ENCODE results near the gene KDM2A. TPM values are rescaled to one million over a fixed set of nuclear protein-coding genes. Genes with fewer than 3 reads are reported as not detected.
"Not testable (repeated sequence)": the region's sequence is repeated elsewhere in the genome, so short reads cannot be mapped to it uniquely, and the experiment has no call there.

KDM2A gene
- total RNA-seq, 4 donors from 2014 or later: 34.8 to 55.0 (median 44.9) TPM

- Histone ChIP-seq H3K36me3 (peaks cover 0 to 12% of the 10 kb centered on the region in 2 donors), H3K27me3 (no peaks in the 10 kb centered on the region), H3K9me3 (no peaks in the 10 kb centered on the region), H3K4me3 (no peak overlapping the region), H3K4me1 (no peaks in the 10 kb centered on the region), H3K27ac (no peak overlapping the region)
- TF ChIP-seq CTCF (IDR thresholded peaks at IDR 0.05 in 4 of 5, conservative IDR thresholded peaks at IDR 0.05 in 1 of 5) (no peak), POLR2A (IDR thresholded peaks at IDR 0.05) (no peak)
- intact Hi-C loops (cut with DNase I; ENCODE audit: low total_unique reads) (no loop called here), in situ Hi-C loops (cut with MboI; ENCODE audit: low sequenced_read_pairs in 4 of 4) (no loop called here)
- ATAC-seq: no peak
- no peak for DNase-seq
Measured at GRCh38 chr11:67197606-67198005, 78.5 kb downstream of the KDM2A start.

- in situ Hi-C loops (cut with MboI; ENCODE audit: low sequenced_read_pairs in 4 of 4); H3K27ac ChIP-seq; H3K27me3 ChIP-seq; ATAC-seq; H3K4me3 ChIP-seq; DNase-seq; H3K9me3 ChIP-seq; H3K4me1 ChIP-seq; intact Hi-C loops (cut with DNase I; ENCODE audit: low total_unique reads): not testable (repeated sequence)
- H3K36me3 ChIP-seq: peaks cover 0 to 12% of the 10 kb centered on the region in 2 donors
Measured at GRCh38 chr11:67198781-67199180, 79.7 kb downstream of the KDM2A start.

GRCh38 chr11:67199751-67200150 is 80.7 kb downstream of the KDM2A start:
- TF ChIP-seq POLR2A (IDR thresholded peaks at IDR 0.05): no peak
- no peak for TF ChIP-seq CTCF (IDR thresholded peaks at IDR 0.05 in 4 of 5, conservative IDR thresholded peaks at IDR 0.05 in 1 of 5)

GRCh38 chr11:67202028-67202427 is 83.0 kb downstream of the KDM2A start:
- peaks cover 0 to 2% of the 10 kb centered on the region in 2 donors for H3K36me3 ChIP-seq
- no peak for DNase-seq
- no peaks in the 10 kb centered on the region for H3K4me1 ChIP-seq
- in situ Hi-C loops (cut with MboI; ENCODE audit: low sequenced_read_pairs in 4 of 4) (no loop called here), intact Hi-C loops (cut with DNase I; ENCODE audit: low total_unique reads) (no loop called here)
- H3K27me3 ChIP-seq: no peaks in the 10 kb centered on the region
- no peak for ATAC-seq
- TF ChIP-seq CTCF (IDR thresholded peaks at IDR 0.05 in 4 of 5, conservative IDR thresholded peaks at IDR 0.05 in 1 of 5): no peak
- no peak for TF ChIP-seq POLR2A (IDR thresholded peaks at IDR 0.05)
- H3K4me3 ChIP-seq: no peak overlapping the region
- no peak overlapping the region for H3K27ac ChIP-seq
- no peaks in the 10 kb centered on the region for H3K9me3 ChIP-seq

More at GRCh38 chr11:67199751-67200150, 80.7 kb downstream of the KDM2A start:
- DNase-seq: no peak
- intact Hi-C loops (cut with DNase I; ENCODE audit: low total_unique reads): no loop called here
- Histone ChIP-seq H3K9me3 (no peaks in the 10 kb centered on the region), H3K36me3 (peaks cover 0 to 2% of the 10 kb centered on the region in 2 donors), H3K4me1 (no peaks in the 10 kb centered on the region), H3K4me3 (no peak overlapping the region), H3K27me3 (no peaks in the 10 kb centered on the region), H3K27ac (no peak overlapping the region)
- in situ Hi-C loops (cut with MboI; ENCODE audit: low sequenced_read_pairs in 4 of 4): no loop called here
- ATAC-seq: no peak

GRCh38 chr11:67204822-67205221 is 85.8 kb downstream of the KDM2A start:
- in situ Hi-C loops (cut with MboI; ENCODE audit: low sequenced_read_pairs in 4 of 4) (no loop called here), intact Hi-C loops (cut with DNase I; ENCODE audit: low total_unique reads) (no loop called here)
- H3K4me1 ChIP-seq: no peaks in the 10 kb centered on the region
- H3K27ac ChIP-seq: no peak overlapping the region
- peaks cover 0 to 25% of the 10 kb centered on the region in 2 donors for H3K36me3 ChIP-seq
- H3K9me3 ChIP-seq: no peaks in the 10 kb centered on the region
- no peaks in the 10 kb centered on the region for H3K27me3 ChIP-seq
- no peak overlapping the region for H3K4me3 ChIP-seq
- ATAC-seq (no peak), DNase-seq (no peak)
- TF ChIP-seq CTCF (IDR thresholded peaks at IDR 0.05 in 4 of 5, conservative IDR thresholded peaks at IDR 0.05 in 1 of 5): no peak
- no peak for TF ChIP-seq POLR2A (IDR thresholded peaks at IDR 0.05)

GRCh38 chr11:67209222-67209621 is 90.2 kb downstream of the KDM2A start:
- DNase-seq; H3K27ac ChIP-seq; H3K4me1 ChIP-seq; H3K27me3 ChIP-seq; ATAC-seq; in situ Hi-C loops (cut with MboI; ENCODE audit: low sequenced_read_pairs in 4 of 4); intact Hi-C loops (cut with DNase I; ENCODE audit: low total_unique reads); H3K9me3 ChIP-seq; H3K4me3 ChIP-seq: not testable (repeated sequence)
- H3K36me3 ChIP-seq: peaks cover 0 to 43% of the 10 kb centered on the region in 2 donors

Data from gastrocnemius medialis (tissue), 4 donors.